Keratinocyte (primary cell): Measurements from ENCODE around the gene CIDEB. TPM values are rescaled to one million over a fixed set of nuclear protein-coding genes. Genes with fewer than 3 reads are reported as not detected.

Experiments used
- DNase-seq: peaks from one replicate; pipeline ENCODE4 v3.0.0-alpha.2; 2011; ENCODE audit warnings: low read depth, missing footprints, low spot score
- FAIRE-seq: peaks from 2 replicates; lab custom pipeline; 2011; peaks lifted over from hg19 to GRCh38; lab: Jason Lieb, UNC
- H2AFZ ChIP-seq: 2 replicates; pipeline ENCODE4 v1.6.0; 2012; ENCODE audit warnings: low read length, control low read depth, inconsistent platforms; ENCODE audit not compliant: control insufficient read depth
- H3K27ac ChIP-seq: 2 replicates; pipeline ENCODE4 v1.5.1; 2011; ENCODE audit warnings: low read length; ENCODE audit not compliant: control insufficient read depth, insufficient read depth
- H3K27me3 ChIP-seq: 3 replicates; pipeline ENCODE4 v1.6.0; 2011; ENCODE audit warnings: low read length; ENCODE audit not compliant: control insufficient read depth, insufficient read depth; ENCODE audit errors: extremely low read depth
- H3K36me3 ChIP-seq, 2 experiments: 2 replicates in 1 of 2; 3 replicates in 1 of 2; pipeline ENCODE4 v1.5.1; 2011; ENCODE audit warnings: low read length in 2 of 2, mild to moderate bottlenecking in 1 of 2; ENCODE audit not compliant: control insufficient read depth in 2 of 2, insufficient read depth in 2 of 2; ENCODE audit errors: extremely low read depth in 1 of 2
- H3K4me1 ChIP-seq: 3 replicates; pipeline ENCODE4 v1.5.1; 2011; ENCODE audit warnings: low read length; ENCODE audit not compliant: control insufficient read depth, insufficient read depth; ENCODE audit errors: extremely low read depth
- H3K4me2 ChIP-seq: 3 replicates; pipeline ENCODE4 v1.6.0; 2011; ENCODE audit warnings: low read depth, low read length; ENCODE audit not compliant: control insufficient read depth, insufficient read depth; ENCODE audit errors: extremely low read depth
- H3K4me3 ChIP-seq, 3 experiments: fragments of 200-600 bp in 1 of 3; sonication (generic) in 1 of 3; 2 replicates in 2 of 3; 3 replicates in 1 of 3; pipeline ENCODE4 v1.5.1; 2011 to 2016; ENCODE audit warnings: low read length in 3 of 3, mild to moderate bottlenecking in 3 of 3, control low read depth in 2 of 3, inconsistent platforms in 1 of 3, low read depth in 1 of 3, mixed read lengths in 1 of 3, mixed run types in 1 of 3, moderate library complexity in 1 of 3; ENCODE audit not compliant: control insufficient read depth in 2 of 3, insufficient read depth in 2 of 3; ENCODE audit errors: extremely low read depth in 1 of 3
- H3K79me2 ChIP-seq: 2 replicates; pipeline ENCODE4 v1.6.0; 2012; ENCODE audit warnings: low read length; ENCODE audit not compliant: control insufficient read depth, insufficient read depth
- H3K9ac ChIP-seq: 3 replicates; pipeline ENCODE4 v1.6.0; 2011; ENCODE audit warnings: low read length; ENCODE audit not compliant: control insufficient read depth, insufficient read depth; ENCODE audit errors: extremely low read depth
- H3K9me1 ChIP-seq: 3 replicates; pipeline ENCODE4 v1.6.0; 2011; ENCODE audit warnings: low read length; ENCODE audit not compliant: control insufficient read depth, insufficient read depth; ENCODE audit errors: extremely low read depth
- H3K9me3 ChIP-seq: 2 replicates; pipeline ENCODE4 v1.5.1; 2012; ENCODE audit warnings: low read depth, low read length; ENCODE audit not compliant: control insufficient read depth
- H4K20me1 ChIP-seq: 3 replicates; pipeline ENCODE4 v1.6.0; 2011; ENCODE audit warnings: low read length; ENCODE audit not compliant: control insufficient read depth, insufficient read depth; ENCODE audit errors: extremely low read depth
- CTCF ChIP-seq, 3 experiments: IDR thresholded peaks in 1 of 3; conservative IDR thresholded peaks in 1 of 3; optimal IDR thresholded peaks in 1 of 3; 2 replicates in 2 of 3; 3 replicates in 1 of 3; pipeline versions ENCODE3 to v1.5.1; 2011; ENCODE audit warnings: low read length in 3 of 3, mild to moderate bottlenecking in 3 of 3, moderate library complexity in 2 of 3, control low read depth in 1 of 3, inconsistent platforms in 1 of 3; ENCODE audit not compliant: insufficient read depth in 2 of 3; ENCODE audit errors: extremely low read depth in 1 of 3
- EZH2 ChIP-seq: IDR thresholded peaks from one replicate; pipeline ENCODE4 v1.6.1; 2012; ENCODE audit warnings: inconsistent platforms, mild to moderate bottlenecking, low read length, moderate library complexity
- dilution Hi-C: fragments of 300-500 bp; cut with MboI; formaldehyde crosslinking; loops from one replicate; pipeline ENCODE4 v1.7.0; 2020; ENCODE audit warnings: low sequenced_read_pairs; ENCODE audit not compliant: extremely low pct_ligation_motif_present
- polyA plus RNA-seq, 5 experiments: library from polyadenylated mRNA; depleted of rRNA in 3 of 5; stranded (reverse) in 3 of 5; stranded (forward) in 1 of 5; unstranded in 1 of 5; fragments of >200 nt; gene quantifications; 1 replicate in 1 of 5; 2 replicates in 3 of 5; 3 replicates in 1 of 5; pipeline versions ENCODE4 v1.2.1 to v1.2.3, GENCODE V29; 2011 to 2012; ENCODE audit warnings: missing spikeins in 2 of 5, low read depth in 1 of 5, low replicate concordance in 1 of 5

Gene CIDEB
- polyA plus RNA-seq, 1 donor (not counting 4 experiments of a cell fraction or from before 2014, with no cell fraction given) = 3.7 TPM

GRCh38 chr14:24353559-24354481 is 46.0 kb upstream of the CIDEB start:
- Histone ChIP-seq H2AFZ (no peak overlapping the region), H3K27me3 (no peaks in the 10 kb centered on the region), H3K4me2 (peak overlapping the region; percentile 19), H3K9me3 (no peaks in the 10 kb centered on the region), H3K9ac (no peak overlapping the region), H3K4me3 (no peak overlapping the region), H3K36me3 (no peaks in the 10 kb centered on the region), H3K27ac (no peak overlapping the region), H4K20me1 (no peaks in the 10 kb centered on the region), H3K9me1 (no peaks in the 10 kb centered on the region), H3K79me2 (no peaks in the 10 kb centered on the region), H3K4me1 (no peaks in the 10 kb centered on the region)
- TF ChIP-seq EZH2 = no peak
- TF ChIP-seq CTCF (optimal IDR thresholded peaks at IDR 0.05 in 1 of 3, IDR thresholded peaks at IDR 0.05 in 1 of 3, conservative IDR thresholded peaks at IDR 0.05 in 1 of 3; ENCODE audit: extremely low read depth in 1 of 3, insufficient read depth in 2 of 3, low read length in 3 of 3) = no peak
- FAIRE-seq (no peak), DNase-seq (no peak)
- dilution Hi-C loops = no loop called here

GRCh38 chr14:24351517-24351916 is 43.7 kb upstream of the CIDEB start:
- dilution Hi-C loops = no loop called here
- Histone ChIP-seq H3K27ac (no peak overlapping the region), H4K20me1 (no peaks in the 10 kb centered on the region), H3K4me2 (no peak overlapping the region), H3K36me3 (no peaks in the 10 kb centered on the region), H3K27me3 (no peaks in the 10 kb centered on the region), H3K4me3 (no peak overlapping the region), H3K79me2 (no peaks in the 10 kb centered on the region), H3K9ac (no peak overlapping the region), H2AFZ (no peak overlapping the region), H3K9me3 (no peaks in the 10 kb centered on the region), H3K9me1 (no peaks in the 10 kb centered on the region), H3K4me1 (no peaks in the 10 kb centered on the region)
- DNase-seq = no peak
- peak in 1 of 3 experiments; percentile 19 for TF ChIP-seq CTCF (optimal IDR thresholded peaks at IDR 0.05 in 1 of 3, IDR thresholded peaks at IDR 0.05 in 1 of 3, conservative IDR thresholded peaks at IDR 0.05 in 1 of 3; ENCODE audit: extremely low read depth in 1 of 3, insufficient read depth in 2 of 3, low read length in 3 of 3)
- no peak for TF ChIP-seq EZH2
- FAIRE-seq = no peak
